NCI-H2171 treated with DMSO at 0.1 percent for 48 hours (cell line): Measurements from ENCODE around the gene EPHX1.

Source experiments
- DNase-seq: peaks from one replicate; lab custom pipeline; 2025; lab: John Stamatoyannopoulos, UW

The EPHX1 gene

GRCh38 chr1:225842788-225843425 is 33.0 kb downstream of the EPHX1 start:
- no peak for DNase-seq

DNA sequence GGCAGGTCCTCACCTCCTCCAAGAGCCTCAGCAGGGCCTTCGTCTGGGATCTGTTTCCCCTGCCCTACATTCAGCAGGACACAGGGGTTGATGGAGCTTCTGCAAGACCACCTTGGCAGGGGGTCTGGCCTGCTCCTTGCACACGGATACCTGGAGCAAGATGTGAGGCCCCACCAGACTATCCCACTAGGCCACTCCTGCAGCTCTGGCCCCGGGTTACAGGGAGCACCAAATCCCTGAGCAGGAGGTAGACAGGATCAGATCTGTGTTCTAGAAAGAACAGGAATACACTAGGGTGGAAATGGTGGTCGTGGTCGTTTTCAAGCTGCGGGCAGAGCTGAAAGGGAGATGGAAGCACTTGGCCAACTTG is 33.5 kb downstream of the EPHX1 start:
- no peak for DNase-seq

DNA sequence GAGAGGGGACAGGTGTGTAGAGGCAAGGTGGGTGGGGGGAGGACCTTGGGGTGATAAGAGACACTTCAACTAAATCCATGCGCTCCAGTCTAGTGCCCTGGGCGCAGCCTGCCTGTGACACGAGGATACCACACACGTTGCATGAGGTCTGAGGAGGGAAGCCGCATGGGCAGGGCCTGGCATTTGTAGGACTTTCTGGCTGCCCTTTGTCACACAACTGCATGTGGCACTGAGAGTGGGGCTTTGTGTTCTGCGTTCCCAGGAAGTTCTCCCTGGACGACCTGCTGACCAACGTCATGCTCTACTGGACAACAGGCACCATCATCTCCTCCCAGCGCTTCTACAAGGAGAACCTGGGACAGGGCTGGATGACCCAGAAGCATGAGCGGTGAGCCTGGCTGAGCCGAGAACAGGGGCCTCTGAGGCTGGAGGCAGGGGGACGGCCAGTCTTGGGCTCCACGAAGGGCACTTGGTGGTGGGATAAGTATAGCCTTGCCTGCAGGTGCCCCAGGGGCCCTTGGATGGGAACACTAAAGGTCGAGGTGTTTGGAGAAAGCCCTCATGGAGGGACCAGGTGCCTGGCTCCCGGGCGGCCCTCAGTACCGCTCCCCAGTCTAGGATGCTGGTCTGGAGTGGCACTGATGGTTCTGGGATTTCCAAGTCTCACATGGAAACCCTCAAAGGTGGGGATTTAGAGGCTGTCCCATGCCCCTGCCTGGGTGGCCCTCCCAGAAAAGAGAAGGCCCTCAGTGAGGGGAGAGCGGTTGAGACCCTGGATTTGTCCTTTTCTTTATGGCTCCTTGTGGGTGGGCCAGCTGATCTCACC is 34.5 kb downstream of the EPHX1 start:
- no peak for DNase-seq

DNA sequence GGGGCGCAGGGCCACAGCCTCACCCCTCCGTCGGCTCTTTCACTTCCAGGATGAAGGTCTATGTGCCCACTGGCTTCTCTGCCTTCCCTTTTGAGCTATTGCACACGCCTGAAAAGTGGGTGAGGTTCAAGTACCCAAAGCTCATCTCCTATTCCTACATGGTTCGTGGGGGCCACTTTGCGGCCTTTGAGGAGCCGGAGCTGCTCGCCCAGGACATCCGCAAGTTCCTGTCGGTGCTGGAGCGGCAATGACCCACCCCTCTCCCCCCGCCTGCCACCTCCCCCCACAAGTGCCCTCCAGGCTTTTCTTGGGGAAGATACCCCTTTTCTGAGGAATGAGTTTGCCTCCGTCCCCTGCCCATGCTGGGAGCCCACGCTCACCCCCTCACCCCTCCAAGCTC is 35.2 kb downstream of the EPHX1 start:
- no peak for DNase-seq

- DNase-seq = peak; percentile 51
These were observed 35.8 kb downstream of the EPHX1 start for GRCh38 chr1:225845571-225846259.

DNA sequence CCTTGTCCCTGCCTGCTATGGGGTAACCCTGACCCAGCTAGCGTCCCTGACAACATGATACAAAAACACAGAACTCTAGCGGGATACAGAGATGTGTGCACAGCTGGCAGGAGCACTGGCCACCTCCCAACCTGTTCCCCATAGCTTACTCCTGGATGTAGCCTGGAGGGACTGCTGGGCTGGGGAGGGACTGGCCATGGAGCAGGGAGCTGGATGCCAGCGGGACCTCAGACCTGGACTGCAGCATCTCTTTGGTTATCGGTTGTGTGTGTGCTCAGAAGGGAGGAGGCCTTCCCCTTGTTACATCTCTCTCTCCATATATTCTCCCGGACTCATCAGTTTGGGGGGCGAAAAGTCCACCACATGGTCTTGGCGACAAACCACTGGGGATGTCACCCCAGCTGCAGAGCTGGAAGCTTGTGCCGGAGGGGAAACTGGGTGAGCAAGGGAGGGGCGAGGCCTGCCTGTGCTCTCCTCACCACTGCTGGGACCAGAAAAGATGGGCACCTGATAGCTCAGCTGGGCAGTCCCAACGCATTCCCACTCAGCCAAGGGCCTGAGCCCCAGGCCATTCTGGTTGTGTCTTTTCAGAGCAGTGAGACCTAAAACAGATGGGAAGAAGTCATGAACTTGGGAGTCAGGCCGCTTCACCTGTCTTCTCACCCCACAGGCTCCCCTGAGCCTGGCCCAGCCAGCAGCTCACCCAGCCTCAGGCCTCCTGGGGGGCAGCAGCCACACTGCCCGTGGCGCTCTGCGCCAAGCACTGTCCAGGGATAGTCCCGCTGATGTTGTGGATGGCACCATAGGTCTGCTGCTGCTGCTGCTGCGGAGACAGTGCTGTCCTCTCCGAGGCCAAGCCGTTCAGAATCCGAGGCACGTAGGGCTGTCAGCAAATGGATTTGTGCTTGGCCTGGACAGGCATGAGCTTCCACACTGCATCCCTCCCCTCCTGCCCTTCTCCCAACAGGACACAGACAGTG is 36.7 kb downstream of the EPHX1 start:
- DNase-seq = no peak

GRCh38 chr1:225847610-225848009 is 37.7 kb downstream of the EPHX1 start:
- DNase-seq = peak; percentile 64

DNA sequence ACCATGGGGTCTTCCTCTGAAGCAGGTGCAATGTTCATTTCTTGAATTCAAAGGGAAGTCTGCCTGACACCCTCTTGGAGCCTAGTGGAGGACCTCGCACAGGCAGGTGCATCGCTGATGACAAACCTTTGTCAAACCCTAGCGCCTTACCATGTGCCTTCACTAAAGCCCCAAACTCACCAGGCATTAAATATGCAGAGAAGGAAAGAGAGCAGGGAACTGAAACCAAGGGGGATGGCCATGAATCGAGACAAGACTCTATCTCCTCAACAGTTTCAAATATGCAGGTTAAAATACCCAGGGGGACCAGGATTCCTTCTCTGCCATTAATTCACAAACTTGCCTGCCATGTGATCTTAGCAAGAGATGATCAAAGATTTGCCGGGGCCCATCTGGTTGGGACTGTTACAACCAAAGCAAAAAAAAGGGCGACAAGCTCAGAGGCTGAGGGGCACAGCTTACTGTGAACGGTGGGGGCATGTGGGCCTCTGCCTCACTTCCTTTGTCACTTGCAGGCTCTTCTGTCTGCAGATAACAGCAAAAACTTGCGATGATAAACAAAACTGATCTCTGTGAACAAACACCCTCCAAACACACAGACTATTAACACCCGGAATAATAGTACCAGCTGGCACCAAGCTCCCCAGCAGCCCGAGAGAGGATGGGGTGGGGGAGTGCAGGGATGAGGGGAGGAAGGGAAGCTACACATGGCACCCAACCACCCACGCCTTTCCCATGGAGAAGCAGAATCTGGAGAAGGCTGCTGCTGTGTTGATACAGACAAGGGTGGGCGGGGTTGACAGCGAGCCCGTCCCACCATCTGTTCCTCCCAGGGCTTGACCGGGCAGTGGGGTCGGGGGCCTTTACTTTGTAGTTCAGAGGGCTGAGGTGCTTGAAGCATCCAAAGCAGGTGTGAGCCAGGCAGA is 38.4 kb downstream of the EPHX1 start:
- DNase-seq = peak; percentile 91

GRCh38 chr1:225849925-225850324 is 40.0 kb downstream of the EPHX1 start:
- no peak for DNase-seq

GRCh38 chr1:225850370-225850769 is 40.4 kb downstream of the EPHX1 start:
- DNase-seq = no peak

- DNase-seq = no peak
These were observed 41.9 kb downstream of the EPHX1 start for GRCh38 chr1:225851805-225852204.

DNA sequence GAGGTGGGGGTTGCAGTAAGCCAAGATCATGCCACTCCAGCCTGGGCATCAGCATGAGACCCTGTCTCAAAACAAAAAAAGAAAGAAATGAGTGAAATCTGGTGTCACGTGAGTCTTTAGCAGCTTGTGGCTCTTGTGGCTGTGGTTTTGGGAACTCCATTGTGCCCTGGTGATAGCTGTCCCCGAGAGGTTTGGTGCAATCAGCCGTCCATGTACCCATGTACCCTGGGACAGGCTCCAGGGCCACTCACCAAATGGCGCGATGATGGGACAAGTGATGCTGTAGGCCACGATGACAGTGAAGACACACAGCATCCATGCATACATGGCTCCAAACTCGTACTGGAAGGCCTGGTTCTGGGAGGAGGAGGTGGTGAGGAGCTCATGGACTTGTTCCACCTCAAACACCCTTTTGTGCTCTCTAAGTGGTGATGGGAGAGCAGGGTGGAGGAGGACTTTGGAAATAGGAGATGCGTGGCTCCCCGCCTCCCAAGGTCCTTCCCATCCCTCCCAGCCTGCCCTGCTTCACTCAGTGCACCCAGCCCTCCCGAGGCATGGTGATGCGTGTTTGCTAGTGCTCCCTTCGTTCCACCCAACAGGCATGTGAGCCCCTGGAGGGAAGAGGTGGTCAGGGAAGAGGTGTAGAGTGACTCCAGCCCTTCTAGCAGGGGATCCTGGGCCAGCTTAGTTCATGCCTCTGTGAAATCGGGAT is 42.6 kb downstream of the EPHX1 start:
- DNase-seq = no peak

GRCh38 chr1:225853441-225853840 is 43.5 kb downstream of the EPHX1 start:
- DNase-seq = no peak

DNA sequence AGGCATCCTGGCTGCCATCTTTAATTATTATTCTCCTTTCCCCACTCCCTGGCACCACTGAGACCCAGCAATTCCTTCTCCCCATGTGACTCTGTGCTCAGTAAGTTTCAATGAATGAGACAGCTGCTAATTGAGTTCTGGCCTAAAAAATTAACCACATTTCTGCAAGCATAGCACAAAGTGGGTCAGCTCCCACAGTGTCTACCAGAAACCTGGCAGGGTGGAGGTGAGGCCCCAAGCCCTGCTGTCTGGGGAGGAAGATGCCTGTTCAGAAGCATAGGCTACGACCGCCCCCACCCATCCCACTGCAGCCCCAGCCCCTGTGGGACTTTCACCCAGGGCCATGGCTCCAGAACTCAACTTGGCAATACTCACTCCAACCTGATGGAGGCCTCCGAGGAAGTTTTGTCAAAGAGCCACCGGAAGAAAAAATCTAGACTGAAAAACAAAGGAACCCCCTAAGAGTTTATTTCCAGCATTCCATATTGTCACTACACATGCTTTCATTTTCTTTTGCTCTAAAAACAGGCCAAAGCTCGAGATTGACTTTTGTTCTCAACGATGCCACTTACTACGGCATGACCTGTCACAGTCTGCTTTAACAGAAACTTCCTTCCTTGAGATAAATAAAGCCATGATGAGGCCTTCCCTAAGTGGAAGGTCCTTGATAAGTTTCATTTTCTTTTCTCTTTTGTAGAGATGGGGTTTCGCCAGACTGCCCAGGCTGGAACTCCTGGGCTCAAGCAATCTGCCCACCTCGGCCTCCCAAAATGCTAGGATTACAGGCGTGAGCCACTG is 45.8 kb downstream of the EPHX1 start:
- no peak for DNase-seq

GRCh38 chr1:225857256-225857655 is 47.3 kb downstream of the EPHX1 start:
- no peak for DNase-seq

GRCh38 chr1:225859151-225859550 is 49.2 kb downstream of the EPHX1 start:
- no peak for DNase-seq

- no peak for DNase-seq
These were observed 50.2 kb downstream of the EPHX1 start for GRCh38 chr1:225860107-225860506.

GRCh38 chr1:225860876-225861441 is 51.0 kb downstream of the EPHX1 start:
- peak; percentile 61 for DNase-seq
